Loucy (cell line): ENCODE data around the gene TRIM2.

Experiments
- H2AFZ ChIP-seq: fragments of 200-600 bp; sonication (generic); 2 replicates; pipeline ENCODE4 v1.6.0; 2016; ENCODE audit warnings: antibody characterized with exemption, mild to moderate bottlenecking, low read length, moderate library complexity
- H3F3A ChIP-seq: fragments of 200-600 bp; 2 replicates; pipeline ENCODE4 v1.6.0; 2016; ENCODE audit warnings: antibody characterized with exemption, low read depth, mild to moderate bottlenecking
- H3K27me3 ChIP-seq: fragments of 200-600 bp; sonication (generic); 2 replicates; pipeline ENCODE4 v1.6.1; 2014; ENCODE audit warnings: low read length, mild to moderate bottlenecking; ENCODE audit not compliant: insufficient read depth, poor library complexity, severe bottlenecking
- H3K36me3 ChIP-seq: fragments of 200-600 bp; sonication (generic); 2 replicates; pipeline ENCODE4 v1.6.1; 2016; ENCODE audit warnings: low read length; ENCODE audit not compliant: insufficient read depth
- H3K4me1 ChIP-seq: fragments of 200-600 bp; sonication (generic); 2 replicates; pipeline ENCODE4 v1.5.1; 2014; ENCODE audit warnings: low read length, mild to moderate bottlenecking; ENCODE audit not compliant: insufficient read depth, poor library complexity, severe bottlenecking
- H3K4me2 ChIP-seq: fragments of 200-600 bp; sonication (generic); 2 replicates; pipeline ENCODE4 v1.6.0; 2014; ENCODE audit warnings: antibody characterized with exemption, low read length, low read depth, mild to moderate bottlenecking; ENCODE audit not compliant: poor library complexity, severe bottlenecking
- H3K4me3 ChIP-seq: fragments of 200-600 bp; sonication (generic); 2 replicates; pipeline ENCODE4 v1.5.1; 2014; ENCODE audit warnings: low read length, mild to moderate bottlenecking, mixed read lengths; ENCODE audit not compliant: poor library complexity, severe bottlenecking
- H3K79me2 ChIP-seq: fragments of 200-600 bp; sonication (generic); 2 replicates; pipeline ENCODE4 v1.6.1; 2014; ENCODE audit warnings: low read length; ENCODE audit not compliant: insufficient read depth
- H3K9ac ChIP-seq: fragments of 200-600 bp; sonication (generic); 2 replicates; pipeline ENCODE4 v1.6.0; 2014; ENCODE audit warnings: mild to moderate bottlenecking, low read depth, low read length, moderate library complexity; ENCODE audit not compliant: poor library complexity, severe bottlenecking
- H3K9me2 ChIP-seq: fragments of 200-600 bp; sonication (generic); replicated peaks from 2 replicates; pipeline ENCODE4 v1.6.1; 2016; ENCODE audit warnings: low read depth, low read length, mixed read lengths
- H3K9me3 ChIP-seq: fragments of 200-600 bp; sonication (generic); 2 replicates; pipeline ENCODE4 v1.6.1; 2014; ENCODE audit warnings: mild to moderate bottlenecking, antibody characterized with exemption, low read length, low read depth; ENCODE audit not compliant: insufficient read depth
- H4K20me1 ChIP-seq: fragments of 200-600 bp; sonication (generic); 2 replicates; pipeline ENCODE4 v1.6.0; 2014; ENCODE audit warnings: antibody characterized with exemption, low read length, mild to moderate bottlenecking; ENCODE audit not compliant: insufficient read depth, poor library complexity, severe bottlenecking
- EZH2phosphoT487 ChIP-seq: fragments of 200-600 bp; IDR thresholded peaks from 2 replicates; pipeline ENCODE4 v1.6.1; 2018; ENCODE audit warnings: antibody characterized with exemption, mild to moderate bottlenecking, moderate library complexity, borderline replicate concordance
- TF ChIP-seq, protein P1 (sequence below): fragments of 200-600 bp; sonication (generic); conservative IDR thresholded peaks from 2 replicates; pipeline ENCODE4 v1.5.1; 2014; ENCODE audit warnings: mild to moderate bottlenecking, antibody characterized with exemption, low read length

TRIM2 gene

DNA sequence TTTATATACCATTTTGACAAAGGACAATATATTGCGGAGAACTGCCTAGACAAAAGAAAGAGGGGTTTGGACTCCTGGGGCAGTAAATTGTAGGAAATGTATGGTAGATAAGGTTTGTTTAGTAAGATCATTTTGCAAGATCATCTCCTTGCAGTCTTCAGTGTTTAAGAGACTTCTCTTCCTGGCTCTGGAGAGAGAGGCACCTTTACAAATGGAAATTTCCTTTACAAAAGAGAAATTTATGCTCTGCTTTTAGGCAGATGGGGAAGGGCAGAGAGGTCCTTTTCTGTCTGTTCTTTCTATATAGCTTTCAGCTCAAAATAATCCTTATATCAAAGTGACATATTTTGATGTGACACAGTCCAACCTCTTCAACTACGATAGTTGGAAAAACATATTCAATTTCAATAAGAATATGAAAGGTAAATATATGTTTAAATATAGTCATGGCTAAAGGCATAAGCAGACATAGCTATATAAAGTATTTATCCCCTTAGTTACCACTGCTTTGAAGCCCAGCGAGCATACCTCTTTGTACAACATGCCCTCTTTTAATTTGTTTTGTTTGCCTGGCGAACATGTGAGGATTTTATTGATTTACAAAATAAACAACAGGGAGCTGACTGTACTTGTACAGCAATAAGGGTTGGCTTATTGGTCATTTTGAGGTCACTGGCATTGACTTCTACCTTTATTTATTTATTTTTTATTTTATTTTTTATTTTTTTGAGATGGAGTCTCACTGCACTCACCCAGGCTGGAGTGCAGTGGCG is 65.2 kb downstream of the TRIM2 start:
- peaks cover 7% of the 10 kb centered on the region for H3K4me1 ChIP-seq
- H4K20me1 ChIP-seq, result no peaks in the 10 kb centered on the region
- H3K79me2 ChIP-seq, result no peaks in the 10 kb centered on the region
- no peak overlapping the region for H3K4me2 ChIP-seq
- H3K9ac ChIP-seq, result no peak overlapping the region
- TF ChIP-seq EZH2phosphoT487, result no peak
- TF ChIP-seq, protein P1, sequence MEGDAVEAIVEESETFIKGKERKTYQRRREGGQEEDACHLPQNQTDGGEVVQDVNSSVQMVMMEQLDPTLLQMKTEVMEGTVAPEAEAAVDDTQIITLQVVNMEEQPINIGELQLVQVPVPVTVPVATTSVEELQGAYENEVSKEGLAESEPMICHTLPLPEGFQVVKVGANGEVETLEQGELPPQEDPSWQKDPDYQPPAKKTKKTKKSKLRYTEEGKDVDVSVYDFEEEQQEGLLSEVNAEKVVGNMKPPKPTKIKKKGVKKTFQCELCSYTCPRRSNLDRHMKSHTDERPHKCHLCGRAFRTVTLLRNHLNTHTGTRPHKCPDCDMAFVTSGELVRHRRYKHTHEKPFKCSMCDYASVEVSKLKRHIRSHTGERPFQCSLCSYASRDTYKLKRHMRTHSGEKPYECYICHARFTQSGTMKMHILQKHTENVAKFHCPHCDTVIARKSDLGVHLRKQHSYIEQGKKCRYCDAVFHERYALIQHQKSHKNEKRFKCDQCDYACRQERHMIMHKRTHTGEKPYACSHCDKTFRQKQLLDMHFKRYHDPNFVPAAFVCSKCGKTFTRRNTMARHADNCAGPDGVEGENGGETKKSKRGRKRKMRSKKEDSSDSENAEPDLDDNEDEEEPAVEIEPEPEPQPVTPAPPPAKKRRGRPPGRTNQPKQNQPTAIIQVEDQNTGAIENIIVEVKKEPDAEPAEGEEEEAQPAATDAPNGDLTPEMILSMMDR, result no peak
- no peaks in the 10 kb centered on the region for H3K36me3 ChIP-seq
- no peaks in the 10 kb centered on the region for H3K9me2 ChIP-seq
- H3K27me3 ChIP-seq, result no peaks in the 10 kb centered on the region
- H2AFZ ChIP-seq, result no peak overlapping the region
- no peak overlapping the region for H3K4me3 ChIP-seq
- no peaks in the 10 kb centered on the region for H3F3A ChIP-seq
- H3K9me3 ChIP-seq, result no peaks in the 10 kb centered on the region

DNA sequence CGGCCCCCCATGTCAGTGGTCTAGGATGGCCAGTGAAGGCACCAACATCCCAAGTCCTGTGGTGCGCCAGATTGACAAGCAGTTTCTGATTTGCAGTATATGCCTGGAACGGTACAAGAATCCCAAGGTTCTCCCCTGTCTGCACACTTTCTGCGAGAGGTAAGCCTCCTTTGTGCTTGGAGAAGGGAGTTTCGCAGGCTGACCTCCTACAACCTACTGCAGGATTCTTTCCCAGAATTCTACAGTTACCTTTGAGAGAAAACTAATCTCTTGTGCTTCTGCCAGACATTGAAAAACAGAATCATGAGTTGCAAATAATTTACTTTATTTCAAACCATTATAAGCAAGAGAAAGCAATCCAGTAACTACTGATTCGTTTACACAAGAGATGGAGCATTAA is 66.1 kb downstream of the TRIM2 start:
- Histone ChIP-seq H2AFZ (no peak overlapping the region), H3K4me2 (no peak overlapping the region), H3K79me2 (no peaks in the 10 kb centered on the region), H3K9ac (no peak overlapping the region), H3F3A (no peaks in the 10 kb centered on the region), H3K9me3 (no peaks in the 10 kb centered on the region), H3K27me3 (no peaks in the 10 kb centered on the region), H3K36me3 (no peaks in the 10 kb centered on the region), H3K4me1 (peaks cover 7% of the 10 kb centered on the region), H3K9me2 (no peaks in the 10 kb centered on the region), H3K4me3 (no peak overlapping the region), H4K20me1 (no peaks in the 10 kb centered on the region)
- no peak for TF ChIP-seq EZH2phosphoT487
- TF ChIP-seq, protein P1, result no peak

DNA sequence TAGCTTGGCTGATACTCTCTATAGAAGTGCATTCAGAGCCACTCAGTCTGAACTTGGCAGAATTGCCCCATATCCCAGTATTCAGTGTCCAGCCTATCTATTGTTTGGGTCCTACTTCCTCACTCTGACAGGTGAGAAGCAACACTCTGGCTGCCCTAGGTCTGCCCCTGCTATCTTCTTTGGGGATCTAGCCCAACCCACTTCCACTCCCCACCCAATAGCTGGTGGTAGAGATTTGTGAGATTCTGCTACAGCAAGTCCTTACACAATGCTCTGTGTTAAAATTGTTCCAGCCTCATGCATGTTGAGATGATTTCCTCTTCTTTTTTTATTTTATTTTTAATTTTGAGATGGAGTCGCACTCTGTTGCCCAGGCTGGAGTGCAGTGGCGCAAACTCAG is 67.6 kb downstream of the TRIM2 start:
- no peaks in the 10 kb centered on the region for H3K9me3 ChIP-seq
- H3K4me1 ChIP-seq, result peaks cover 7% of the 10 kb centered on the region
- H4K20me1 ChIP-seq, result no peaks in the 10 kb centered on the region
- H3K9ac ChIP-seq, result no peak overlapping the region
- H2AFZ ChIP-seq, result no peak overlapping the region
- H3K4me2 ChIP-seq, result no peak overlapping the region
- H3K9me2 ChIP-seq, result no peaks in the 10 kb centered on the region
- H3K36me3 ChIP-seq, result no peaks in the 10 kb centered on the region
- H3F3A ChIP-seq, result no peaks in the 10 kb centered on the region
- no peak overlapping the region for H3K4me3 ChIP-seq
- H3K79me2 ChIP-seq, result no peaks in the 10 kb centered on the region
- no peaks in the 10 kb centered on the region for H3K27me3 ChIP-seq
- TF ChIP-seq EZH2phosphoT487, result no peak
- TF ChIP-seq, protein P1, result no peak
